ENCODE results near the gene TGFB1I1. TPM values are rescaled to one million over a fixed set of nuclear protein-coding genes. Genes with fewer than 3 reads are reported as not detected.

The TGFB1I1 gene
- 1 to 10 TPM; 7.5 to 10.0 TPM for total RNA-seq
- polyA plus RNA-seq (2013, experiment 1 of 2), result 24.3 TPM
- 20.8 TPM for polyA plus RNA-seq (2013, experiment 2 of 2)
- long read RNA-seq, experiment 1, partial matches to known transcripts, result 1 of 4 reads
- long read RNA-seq, experiment 1, other reads (novel, unspliced or antisense), result 0 of 4 reads
- long read RNA-seq, experiment 2, transcript TGFB1I1-203 (11 exons, 1,898 nt), result major isoform, 7 of 10 reads
- long read RNA-seq, experiment 2, partial matches to known transcripts, result 2 of 10 reads
- long read RNA-seq, experiment 2, other reads (novel, unspliced or antisense), result 1 of 10 reads
- long read RNA-seq, experiment 3, transcript TGFB1I1-203 (11 exons, 1,898 nt), result major isoform, 46 of 57 reads
- long read RNA-seq, experiment 3, partial matches to known transcripts, result 3 of 57 reads
- long read RNA-seq, experiment 3, other reads (novel, unspliced or antisense), result 8 of 57 reads
- long read RNA-seq, experiment 4, transcript TGFB1I1-203 (11 exons, 1,898 nt), result major isoform, 8 of 14 reads
- long read RNA-seq, experiment 4, partial matches to known transcripts, result 3 of 14 reads
- long read RNA-seq, experiment 4, other reads (novel, unspliced or antisense), result 2 of 14 reads

GRCh38 chr16:31471875-31472708 is at the start of gene TGFB1I1:
Gene TGFB1I1, plus strand, starts transcription at chr16:31472152. Its CDS starts 37 bp downstream, at chr16:31472189.
- Mint-ChIP-seq H3K36me3 (ENCODE audit: low read depth) (peaks cover 12% of the 10 kb centered on the region), H3K27ac (no peak within 1 kb of the TSS), H3K4me3 (peak within 1 kb of the TSS; percentile 66), H3K9me3 (no peaks in the 10 kb centered on the region), H3K27me3 (ENCODE audit: insufficient read depth) (peaks cover 58% of the 10 kb centered on the region), H3K4me1 (peaks cover 12% of the 10 kb centered on the region)
- H3K4me3 ChIP-seq (ENCODE audit: low read length), result peak within 1 kb of the TSS; percentile 80
- H3K4me1 ChIP-seq (ENCODE audit: control insufficient read depth, insufficient read depth, low read length), result no peaks in the 10 kb centered on the region
- WGBS, 2 experiments (ENCODE audit: insufficient coverage in 1 of 2, insufficient read length in 1 of 2), result 2 to 4% methylated on average over 24 to 55 of the region's 63 CpGs
- peaks cover 17% of the 10 kb centered on the region for H3K36me3 ChIP-seq (ENCODE audit: control insufficient read depth, insufficient read depth, low read length)
- H3K9ac ChIP-seq (ENCODE audit: extremely low read depth, low read length, poor library complexity, severe bottlenecking), result peak within 1 kb of the TSS; percentile 27
- TF ChIP-seq CTCF (conservative IDR thresholded peaks at IDR 0.05), result no peak
- no peaks in the 10 kb centered on the region for H3K9me3 ChIP-seq (ENCODE audit: control insufficient read depth, low read length)
- peak within 1 kb of the TSS; percentile 72 for H3K27ac ChIP-seq (ENCODE audit: low read depth, low read length)
- no peaks in the 10 kb centered on the region for H3K27me3 ChIP-seq (ENCODE audit: control insufficient read depth, insufficient read depth, low read length, poor library complexity, severe bottlenecking)
- DNase-seq, result peak; percentile 83

- Histone ChIP-seq H3K9ac (ENCODE audit: extremely low read depth, low read length, poor library complexity, severe bottlenecking) (no peak overlapping the region), H3K27ac (ENCODE audit: low read depth, low read length) (no peak overlapping the region), H3K9me3 (ENCODE audit: control insufficient read depth, low read length) (no peaks in the 10 kb centered on the region), H3K27me3 (ENCODE audit: control insufficient read depth, insufficient read depth, low read length, poor library complexity, severe bottlenecking) (no peaks in the 10 kb centered on the region), H3K4me1 (ENCODE audit: control insufficient read depth, insufficient read depth, low read length) (no peaks in the 10 kb centered on the region), H3K4me3 (ENCODE audit: low read length) (no peak overlapping the region), H3K36me3 (ENCODE audit: control insufficient read depth, insufficient read depth, low read length) (no peaks in the 10 kb centered on the region)
- H3K36me3 Mint-ChIP-seq (ENCODE audit: low read depth), result no peaks in the 10 kb centered on the region
- no peak for DNase-seq
- peaks cover 71% of the 10 kb centered on the region for H3K27me3 Mint-ChIP-seq (ENCODE audit: insufficient read depth)
- no peak for TF ChIP-seq CTCF (conservative IDR thresholded peaks at IDR 0.05)
- no peaks in the 10 kb centered on the region for H3K4me1 Mint-ChIP-seq
- no peak overlapping the region for H3K4me3 Mint-ChIP-seq
- peaks cover 5% of the 10 kb centered on the region for H3K9me3 Mint-ChIP-seq
- no peak overlapping the region for H3K27ac Mint-ChIP-seq
- 86 to 94% methylated on average over 1 to 3 of the region's 3 CpGs for WGBS, 2 experiments (ENCODE audit: insufficient coverage in 1 of 2, insufficient read length in 1 of 2)
Measured at GRCh38 chr16:31423241-31423640, 48.7 kb upstream of the TGFB1I1 start.

GRCh38 chr16:31423801-31424200 is 48.2 kb upstream of the TGFB1I1 start:
- no peak overlapping the region for H3K9ac ChIP-seq (ENCODE audit: extremely low read depth, low read length, poor library complexity, severe bottlenecking)
- WGBS, 2 experiments (ENCODE audit: insufficient coverage in 1 of 2, insufficient read length in 1 of 2), result 91 to 100% methylated on average over 2 to 9 of the region's 12 CpGs

More at GRCh38 chr16:31423801-31424200, 48.2 kb upstream of the TGFB1I1 start:
- no peak for TF ChIP-seq CTCF (conservative IDR thresholded peaks at IDR 0.05)
- Histone ChIP-seq H3K27ac (ENCODE audit: low read depth, low read length) (no peak overlapping the region), H3K4me1 (ENCODE audit: control insufficient read depth, insufficient read depth, low read length) (no peaks in the 10 kb centered on the region), H3K4me3 (ENCODE audit: low read length) (no peak overlapping the region), H3K36me3 (ENCODE audit: control insufficient read depth, insufficient read depth, low read length) (no peaks in the 10 kb centered on the region), H3K27me3 (ENCODE audit: control insufficient read depth, insufficient read depth, low read length, poor library complexity, severe bottlenecking) (no peaks in the 10 kb centered on the region), H3K9me3 (ENCODE audit: control insufficient read depth, low read length) (no peaks in the 10 kb centered on the region)
- Mint-ChIP-seq H3K4me3 (no peak overlapping the region), H3K9me3 (peaks cover 4% of the 10 kb centered on the region), H3K36me3 (ENCODE audit: low read depth) (no peaks in the 10 kb centered on the region), H3K27ac (no peak overlapping the region), H3K4me1 (no peaks in the 10 kb centered on the region), H3K27me3 (ENCODE audit: insufficient read depth) (peaks cover 73% of the 10 kb centered on the region)
- no peak for DNase-seq
